H1 (cell line): ENCODE measurements around the gene PDE4D. TPM values are rescaled to one million over a fixed set of nuclear protein-coding genes. Genes with fewer than 3 reads are reported as not detected.

ENCODE experiments used
- CTCF ChIA-PET: fragments of 300-600 bp; sonication (Branson Sonifier 250); formaldehyde crosslinking; loops from one replicate; lab custom pipeline; 2021; ENCODE audit not compliant: partially characterized antibody; lab: Charles Lee
- POLR2A ChIA-PET: fragments of 300-600 bp; sonication (Branson Sonifier 250); formaldehyde crosslinking; loops from one replicate; lab custom pipeline; 2021; ENCODE audit warnings: inconsistent platforms; ENCODE audit not compliant: partially characterized antibody; lab: Charles Lee
- DNase-seq, 2 experiments: peaks; one replicate each; pipeline versions ENCODE4 v3.0.0 to v3.0.0-alpha.2; 2010 to 2022; ENCODE audit warnings: low spot score in 2 of 2, low read depth in 1 of 2, mixed read lengths in 1 of 2
- FAIRE-seq: peaks from 2 replicates; lab custom pipeline; 2011; peaks lifted over from hg19 to GRCh38; lab: Jason Lieb, UNC
- H2AFZ ChIP-seq: 2 replicates; pipeline ENCODE4 v1.8.1; 2012; ENCODE audit warnings: low read length, inconsistent platforms
- H2AK5ac ChIP-seq: 2 replicates; pipeline ENCODE4 v1.6.1; 2013; ENCODE audit warnings: low read depth, low read length
- H2BK120ac ChIP-seq: replicated peaks from 2 replicates; pipeline ENCODE3; 2013; ENCODE audit warnings: low read depth, low read length, inconsistent platforms
- H2BK12ac ChIP-seq: 2 replicates; pipeline ENCODE4 v1.6.1; 2013; ENCODE audit warnings: low read depth, low read length
- H2BK15ac ChIP-seq: 2 replicates; pipeline ENCODE4 v1.6.1; 2013; ENCODE audit warnings: low read length
- H2BK20ac ChIP-seq: 2 replicates; pipeline ENCODE4 v1.6.1; 2013; ENCODE audit warnings: low read length
- H2BK5ac ChIP-seq: 2 replicates; pipeline ENCODE4 v1.6.1; 2013; ENCODE audit warnings: low read depth, low read length
- H3K14ac ChIP-seq: 2 replicates; pipeline ENCODE4 v1.6.1; 2013; ENCODE audit warnings: inconsistent platforms; ENCODE audit not compliant: insufficient read length
- H3K18ac ChIP-seq: 2 replicates; pipeline ENCODE4 v1.6.1; 2013; ENCODE audit warnings: low read length; ENCODE audit errors: extremely low read depth
- H3K23ac ChIP-seq: 2 replicates; pipeline ENCODE4 v1.6.1; 2013; ENCODE audit warnings: inconsistent platforms; ENCODE audit not compliant: insufficient read length
- H3K23me2 ChIP-seq: 2 replicates; pipeline ENCODE4 v1.6.1; 2013; ENCODE audit warnings: low read depth, low read length
- H3K27ac ChIP-seq: 2 replicates; pipeline ENCODE4 v1.6.1; 2011; ENCODE audit warnings: low read depth, low read length, inconsistent platforms
- H3K27me3 ChIP-seq, 4 experiments: replicated peaks in 1 of 4; 1 replicate in 1 of 4; 2 replicates in 3 of 4; pipeline versions ENCODE4 v1.6.1 to v1.8.1; 2011 to 2013; ENCODE audit warnings: low read length in 3 of 4, mild to moderate bottlenecking in 3 of 4, inconsistent platforms in 2 of 4, mixed read lengths in 2 of 4, moderate library complexity in 1 of 4; ENCODE audit not compliant: control insufficient read depth in 3 of 4, insufficient read depth in 3 of 4; ENCODE audit errors: extremely low read depth in 1 of 4
- H3K36me3 ChIP-seq, 4 experiments: 2 replicates each; pipeline versions ENCODE4 v1.6.1 to v1.8.1; 2011 to 2013; ENCODE audit warnings: mild to moderate bottlenecking in 4 of 4, low read length in 3 of 4, moderate library complexity in 2 of 4, control low read depth in 1 of 4, inconsistent platforms in 1 of 4; ENCODE audit not compliant: insufficient read depth in 4 of 4, control insufficient read depth in 2 of 4
- H3K4ac ChIP-seq: replicated peaks from 2 replicates; pipeline ENCODE3; 2013; ENCODE audit warnings: low read length, low read depth, mixed read lengths, inconsistent platforms; ENCODE audit not compliant: insufficient read length
- H3K4me1 ChIP-seq, 4 experiments: replicated peaks in 1 of 4; 1 replicate in 1 of 4; 2 replicates in 3 of 4; pipeline versions ENCODE4 v1.6.1 to v1.8.1; 2011 to 2013; ENCODE audit warnings: low read length in 3 of 4, inconsistent platforms in 2 of 4, mixed read lengths in 1 of 4; ENCODE audit not compliant: insufficient read depth in 4 of 4, control insufficient read depth in 3 of 4
- H3K4me2 ChIP-seq, 2 experiments: 2 replicates each; pipeline versions ENCODE4 v1.6.1 to v1.8.1; 2011 to 2013; ENCODE audit warnings: low read depth in 2 of 2, low read length in 2 of 2, control low read depth in 1 of 2, inconsistent platforms in 1 of 2, mild to moderate bottlenecking in 1 of 2; ENCODE audit not compliant: insufficient read depth in 1 of 2
- H3K4me3 ChIP-seq, 4 experiments: fragments of 200-600, 300-600 bp in 1 of 4; sonication (generic), shearing (Covaris generic), sonication (Bioruptor Twin) in 1 of 4; 2 replicates each; pipeline versions ENCODE4 v1.5.1 to v1.8.1; 2011 to 2016; ENCODE audit warnings: low read length in 4 of 4, low read depth in 3 of 4, control low read depth in 2 of 4, inconsistent platforms in 2 of 4, mild to moderate bottlenecking in 2 of 4, mixed read lengths in 1 of 4, moderate library complexity in 1 of 4; ENCODE audit not compliant: insufficient read depth in 2 of 4; ENCODE audit errors: extremely low read depth in 1 of 4
- H3K56ac ChIP-seq: replicated peaks from 2 replicates; pipeline ENCODE3; 2013; ENCODE audit warnings: low read depth, mild to moderate bottlenecking, mixed read lengths, low read length, inconsistent platforms; ENCODE audit not compliant: insufficient read length
- H3K79me1 ChIP-seq: 2 replicates; pipeline ENCODE4 v1.6.1; 2013; ENCODE audit warnings: low read depth, low read length, control low read depth
- H3K79me2 ChIP-seq, 2 experiments: 2 replicates each; pipeline versions ENCODE4 v1.6.1 to v1.8.1; 2012 to 2013; ENCODE audit warnings: low read length in 2 of 2, mild to moderate bottlenecking in 2 of 2, inconsistent platforms in 1 of 2; ENCODE audit not compliant: insufficient read depth in 2 of 2, control insufficient read depth in 1 of 2
- H3K9ac ChIP-seq, 4 experiments: replicated peaks in 1 of 4; 1 replicate in 1 of 4; 2 replicates in 3 of 4; pipeline versions ENCODE4 v1.6.1 to v1.8.1; 2011 to 2013; ENCODE audit warnings: low read depth in 3 of 4, low read length in 3 of 4, control low read depth in 2 of 4, mild to moderate bottlenecking in 2 of 4, moderate library complexity in 2 of 4, inconsistent platforms in 1 of 4; ENCODE audit errors: extremely low read depth in 1 of 4
- H3K9me3 ChIP-seq, 2 experiments: 2 replicates each; pipeline versions ENCODE4 v1.6.1 to v1.8.1; 2012 to 2013; ENCODE audit warnings: mild to moderate bottlenecking in 2 of 2, moderate library complexity in 2 of 2, control low read depth in 1 of 2, inconsistent platforms in 1 of 2, low read depth in 1 of 2, low read length in 1 of 2, mixed read lengths in 1 of 2; ENCODE audit not compliant: insufficient read depth in 2 of 2
- H4K20me1 ChIP-seq, 2 experiments: replicated peaks in 1 of 2; 2 replicates each; pipeline versions ENCODE3 to v1.8.1; 2011 to 2013; ENCODE audit warnings: inconsistent platforms in 2 of 2, low read length in 2 of 2, mild to moderate bottlenecking in 1 of 2; ENCODE audit not compliant: insufficient read depth in 2 of 2, control insufficient read depth in 1 of 2
- H4K5ac ChIP-seq: 2 replicates; pipeline ENCODE4 v1.6.1; 2013; ENCODE audit warnings: low read length, low read depth, mixed read lengths, inconsistent platforms; ENCODE audit not compliant: insufficient read length
- H4K8ac ChIP-seq: 2 replicates; pipeline ENCODE4 v1.8.0; 2013; ENCODE audit warnings: mild to moderate bottlenecking, moderate library complexity, low read length, inconsistent platforms; ENCODE audit not compliant: insufficient read depth; ENCODE audit errors: extremely low read depth
- H4K91ac ChIP-seq: replicated peaks from 2 replicates; pipeline ENCODE3; 2013; ENCODE audit warnings: low read length, mixed read lengths, inconsistent platforms; ENCODE audit not compliant: insufficient read length
- BACH1 ChIP-seq: IDR thresholded peaks from 2 replicates; pipeline ENCODE4 v1.6.1; 2012; ENCODE audit warnings: low read length, improper control_type of control experiment
- CREB1 ChIP-seq: IDR thresholded peaks from 2 replicates; pipeline ENCODE4 v1.6.1; 2012; ENCODE audit warnings: inconsistent platforms
- KDM5A ChIP-seq: fragments of 200-600 bp; IDR thresholded peaks from 2 replicates; pipeline ENCODE4 v1.7.1; 2012; ENCODE audit warnings: mild to moderate bottlenecking, low read length, inconsistent platforms, mixed read lengths
- POLR2A ChIP-seq, 2 experiments: IDR thresholded peaks; 1 replicate in 1 of 2; 2 replicates in 1 of 2; pipeline ENCODE4 v1.6.1; 2011; ENCODE audit warnings: low read depth in 2 of 2, low read length in 2 of 2, mild to moderate bottlenecking in 2 of 2; ENCODE audit errors: control extremely low read depth in 1 of 2
- POU5F1 ChIP-seq: IDR thresholded peaks from 2 replicates; pipeline ENCODE4 v1.6.1; 2011; ENCODE audit warnings: low read depth, mild to moderate bottlenecking, low read length, moderate library complexity
- SAP30 ChIP-seq: fragments of 300-600 bp; sonication (generic); IDR thresholded peaks from 2 replicates; pipeline ENCODE4 v1.7.1; 2012; ENCODE audit warnings: low read length, moderate library complexity, mild to moderate bottlenecking, inconsistent platforms; ENCODE audit not compliant: insufficient read depth, insufficient replicate concordance
- SP1 ChIP-seq: IDR thresholded peaks from 2 replicates; pipeline ENCODE4 v1.6.1; 2011; ENCODE audit warnings: low read depth, low read length
- WGBS, 2 experiments: shearing (Covaris generic) in 1 of 2; methylation state at CpG; one replicate each; pipeline versions ENCODE4 v1.1.6 to v1.1.7; 2013 to 2015; ENCODE audit warnings: low lambda C conversion rate in 2 of 2, mixed read lengths in 2 of 2, inconsistent platforms in 1 of 2, low coverage in 1 of 2, missing lambda C conversion rate in 1 of 2; ENCODE audit not compliant: insufficient replicate concordance in 2 of 2, insufficient coverage in 1 of 2, insufficient read length in 1 of 2; ENCODE audit errors: extremely low coverage in 1 of 2, missing lambda C conversion rate in 1 of 2; 5-methylcytosine and 5-hydroxymethylcytosine counted together
- polyA plus RNA-seq, 7 experiments: library from polyadenylated mRNA; depleted of rRNA in 3 of 7; stranded (reverse) in 5 of 7; unstranded in 2 of 7; fragments of >200 nt in 5 of 7; fragments of 200-250 nt in 2 of 7; gene quantifications; 1 replicate in 5 of 7; 2 replicates in 1 of 7; 4 replicates in 1 of 7; pipeline versions ENCODE4 v1.2.1 to v1.2.3, GENCODE V29; 2011 to 2013; ENCODE audit warnings: missing spikeins in 2 of 7, mixed read lengths in 2 of 7
- total RNA-seq: library from RNA; stranded (reverse); fragmentation: NEBNext Ultra II Directional; extraction: Animal tissue kit (Norgen Biotek cat#: 25700); gene quantifications from 2 replicates; pipeline ENCODE4 v1.2.1, GENCODE V29; 2021
- TF ChIP-seq, protein P1 (sequence below), 3 experiments: IDR thresholded peaks; 1 replicate in 2 of 3; 2 replicates in 1 of 3; pipeline versions ENCODE4 v1.5.1 to v1.6.1; 2011; ENCODE audit warnings: low read length in 3 of 3, mild to moderate bottlenecking in 3 of 3, inconsistent platforms in 2 of 3, low read depth in 1 of 3, moderate library complexity in 1 of 3; ENCODE audit not compliant: insufficient read depth in 1 of 3; ENCODE audit errors: control extremely low read depth in 1 of 3

Gene PDE4D
- total and polyA plus RNA-seq, 2 of the 8 experiments (the other 6 are each of a cell fraction or from before 2014, with no cell fraction given) = 2.3 to 3.7 TPM

DNA sequence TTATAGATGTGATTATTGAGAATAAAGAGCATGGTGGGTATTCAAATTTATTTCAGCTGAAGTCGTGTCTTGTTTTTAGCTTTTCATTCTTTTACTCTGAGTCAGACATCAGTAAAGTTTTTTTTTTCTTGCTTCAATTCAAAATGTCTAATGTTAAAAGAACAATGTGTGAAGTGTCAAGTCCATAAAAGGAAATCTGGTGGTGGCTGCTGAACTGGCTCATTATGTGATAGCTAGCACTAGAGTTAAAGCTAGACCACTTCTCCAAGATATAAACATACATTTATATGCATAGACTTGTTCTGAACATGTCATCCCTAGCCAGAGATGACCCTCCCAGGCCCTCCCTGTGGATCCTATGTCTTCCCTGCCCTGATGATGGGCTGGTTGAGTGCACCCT, 972.4 kb downstream of the PDE4D start:
- Histone ChIP-seq H3K4me1 (peaks cover 2 to 16% (median 8%) of the 10 kb centered on the region in 4 experiments), H3K23ac (no peak overlapping the region), H2AFZ (no peak overlapping the region), H3K79me1 (no peaks in the 10 kb centered on the region), H2BK20ac (no peak overlapping the region), H2BK120ac (no peak overlapping the region), H2BK5ac (no peak overlapping the region), H3K27me3 (peaks cover 0 to 13% (median 5%) of the 10 kb centered on the region in 4 experiments; a peak in 4 of 7 replicates), H3K9me3 (no peaks in the 10 kb centered on the region), H3K23me2 (no peaks in the 10 kb centered on the region), H3K18ac (no peak overlapping the region), H4K91ac (no peak overlapping the region), H3K4ac (no peak overlapping the region), H3K56ac (no peak overlapping the region), H3K79me2 (no peaks in the 10 kb centered on the region), H2BK15ac (no peak overlapping the region), H3K36me3 (no peaks in the 10 kb centered on the region), H3K4me2 (no peak overlapping the region), H2BK12ac (no peak overlapping the region), H4K5ac (no peak overlapping the region), H3K4me3 (no peak overlapping the region), H4K8ac (no peak overlapping the region), H4K20me1 (no peaks in the 10 kb centered on the region), H3K9ac (no peak overlapping the region), H3K14ac (no peak overlapping the region), H2AK5ac (no peak overlapping the region), H3K27ac (no peak overlapping the region)
- TF ChIP-seq KDM5A (no peak), POLR2A (IDR thresholded peaks at IDR 0.05; ENCODE audit: control extremely low read depth in 1 of 2, low read depth in 2 of 2, low read length in 2 of 2) (no peak), BACH1 (no peak), CREB1 (no peak), SP1 (no peak), SAP30 (no peak), POU5F1 (no peak)
- TF ChIP-seq, protein P1, sequence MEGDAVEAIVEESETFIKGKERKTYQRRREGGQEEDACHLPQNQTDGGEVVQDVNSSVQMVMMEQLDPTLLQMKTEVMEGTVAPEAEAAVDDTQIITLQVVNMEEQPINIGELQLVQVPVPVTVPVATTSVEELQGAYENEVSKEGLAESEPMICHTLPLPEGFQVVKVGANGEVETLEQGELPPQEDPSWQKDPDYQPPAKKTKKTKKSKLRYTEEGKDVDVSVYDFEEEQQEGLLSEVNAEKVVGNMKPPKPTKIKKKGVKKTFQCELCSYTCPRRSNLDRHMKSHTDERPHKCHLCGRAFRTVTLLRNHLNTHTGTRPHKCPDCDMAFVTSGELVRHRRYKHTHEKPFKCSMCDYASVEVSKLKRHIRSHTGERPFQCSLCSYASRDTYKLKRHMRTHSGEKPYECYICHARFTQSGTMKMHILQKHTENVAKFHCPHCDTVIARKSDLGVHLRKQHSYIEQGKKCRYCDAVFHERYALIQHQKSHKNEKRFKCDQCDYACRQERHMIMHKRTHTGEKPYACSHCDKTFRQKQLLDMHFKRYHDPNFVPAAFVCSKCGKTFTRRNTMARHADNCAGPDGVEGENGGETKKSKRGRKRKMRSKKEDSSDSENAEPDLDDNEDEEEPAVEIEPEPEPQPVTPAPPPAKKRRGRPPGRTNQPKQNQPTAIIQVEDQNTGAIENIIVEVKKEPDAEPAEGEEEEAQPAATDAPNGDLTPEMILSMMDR (IDR thresholded peaks at IDR 0.05; ENCODE audit: control extremely low read depth in 1 of 3, insufficient read depth in 1 of 3, low read depth in 1 of 3, low read length in 3 of 3) = no peak
- DNase-seq (no peak), FAIRE-seq (no peak)
- ChIA-PET POLR2A (no interaction called here), CTCF (no interaction called here)
- 91% methylated on average over 1 of the region's 1 CpG; no CpG with 5 or more reads in 1 of the 2 experiments for WGBS, 2 experiments
